Esophagus muscularis mucosa (tissue), 4 donors: ENCODE results near the gene MDM2. TPM values are rescaled to one million over a fixed set of nuclear protein-coding genes. Genes with fewer than 3 reads are reported as not detected.
"Not testable (repeated sequence)": the region's sequence is repeated elsewhere in the genome, so short reads cannot be mapped to it uniquely, and the experiment has no call there.

ENCODE experiments used
- DNase-seq: peaks from one replicate; pipeline ENCODE4 v3.0.0-alpha.2; 2017; ENCODE audit errors: extremely low spot score
- H3K27ac ChIP-seq, 4 donors: fragments of 200-600 bp; sonication (generic); replicated peaks in 1 of 4; 1 replicate in 3 of 4; 2 replicates in 1 of 4; pipeline ENCODE4 v1.5.1; 2016 to 2019; ENCODE audit warnings: mild to moderate bottlenecking in 1 of 4
- H3K27me3 ChIP-seq, 4 donors: fragments of 200-600 bp; sonication (generic); one replicate each; pipeline versions ENCODE4 v1.5.1 to v1.6.0; 2016 to 2019
- H3K36me3 ChIP-seq, 4 donors: fragments of 200-600 bp; sonication (generic); one replicate each; pipeline ENCODE4 v1.5.1; 2016 to 2019
- H3K4me1 ChIP-seq, 4 donors: fragments of 200-600 bp; sonication (generic); one replicate each; pipeline ENCODE4 v1.5.1; 2016 to 2019
- H3K4me3 ChIP-seq, 4 donors: fragments of 200-600 bp; sonication (generic); 1 replicate in 2 of 4; 2 replicates in 2 of 4; pipeline ENCODE4 v1.5.1; 2016 to 2019; ENCODE audit warnings: mild to moderate bottlenecking in 4 of 4, moderate library complexity in 1 of 4
- H3K9me3 ChIP-seq, 4 donors: fragments of 200-600 bp; sonication (generic); 1 replicate in 3 of 4; 2 replicates in 1 of 4; pipeline ENCODE4 v1.5.1; 2016 to 2019
- CTCF ChIP-seq, 3 experiments: fragments of 200-600 bp in 2 of 3; fragments of 450-650 bp in 1 of 3; sonication (generic) in 2 of 3; IDR thresholded peaks; one replicate each; pipeline ENCODE4 v1.5.1; 2017 to 2019; ENCODE audit warnings: antibody characterized with exemption in 3 of 3, mild to moderate bottlenecking in 2 of 3, moderate library complexity in 1 of 3
- EP300 ChIP-seq: sonication (generic); formaldehyde crosslinking; IDR thresholded peaks from one replicate; pipeline ENCODE4 v1.6.1; 2017; ENCODE audit warnings: antibody characterized with exemption
- POLR2A ChIP-seq: fragments of 450-650 bp; IDR thresholded peaks from one replicate; pipeline ENCODE4 v1.6.1; 2017; ENCODE audit warnings: antibody characterized with exemption, moderate library complexity, mild to moderate bottlenecking, low read depth
- POLR2AphosphoS5 ChIP-seq, 2 donors: sonication (generic); formaldehyde crosslinking; IDR thresholded peaks; one replicate each; pipeline ENCODE4 v1.6.1; 2017; ENCODE audit warnings: antibody characterized with exemption in 2 of 2
- WGBS: methylation state at CpG from one replicate; pipeline ENCODE4 v1.1.5; 2018; 5-methylcytosine and 5-hydroxymethylcytosine counted together
- intact Hi-C: fragments of 100-400 bp; cut with DNase I; formaldehyde crosslinking; loops from one replicate; pipeline ENCODE4 v1.15.1; 2023
- total RNA-seq, 4 donors: library from RNA; depleted of rRNA; stranded (reverse); fragments of >200 nt; gene quantifications; one replicate each; pipeline versions ENCODE4 v1.1.0 to v1.2.1, GENCODE V29; 2016

MDM2 gene
- total RNA-seq, 4 donors from 2014 or later = 33.3 to 47.2 (median 40.0) TPM

GRCh38 chr12:68804657-68805591, 3.1 kb upstream of the MDM2 start:
- Histone ChIP-seq H3K27me3 (no peaks in the 10 kb centered on the region), H3K9me3 (no peaks in the 10 kb centered on the region), H3K4me3 (no peak overlapping the region), H3K36me3 (peaks cover 0 to 5% (median 3%) of the 10 kb centered on the region in 4 donors), H3K27ac (no peak overlapping the region), H3K4me1 (peaks cover 8 to 13% (median 10%) of the 10 kb centered on the region in 4 donors)
- WGBS = 79% methylated on average over 29 of the region's 32 CpGs
- no peak for TF ChIP-seq CTCF (IDR thresholded peaks at IDR 0.05)
- TF ChIP-seq POLR2A = no peak
- no peak for DNase-seq
- intact Hi-C loops = loop anchor here (5.0 kb wide), 1 partner anchor 58 kb away; the partner anchor contains the start of gene SLC35E3

- no peak for TF ChIP-seq POLR2A
- no peak for TF ChIP-seq CTCF (IDR thresholded peaks at IDR 0.05)
- TF ChIP-seq EP300 = no peak
- no peak for TF ChIP-seq POLR2AphosphoS5 (IDR thresholded peaks at IDR 0.05)
- Histone ChIP-seq H3K4me1 (peaks cover 9 to 21% (median 17%) of the 10 kb centered on the region in 4 donors), H3K9me3 (no peaks in the 10 kb centered on the region), H3K4me3 (no peak overlapping the region), H3K27ac (no peak overlapping the region), H3K27me3 (no peaks in the 10 kb centered on the region), H3K36me3 (peaks cover 0 to 13% (median 10%) of the 10 kb centered on the region in 4 donors)
- 94% methylated on average over 7 of the region's 7 CpGs for WGBS
- no peak for DNase-seq
- intact Hi-C loops = loop anchor here (5.0 kb wide), 1 partner anchor 58 kb away; the partner anchor contains the start of gene SLC35E3
Measured at GRCh38 chr12:68805592-68806120, 2.3 kb upstream of the MDM2 start.

- peak overlapping the region; percentile 96 to 100 (median 98) for H3K27ac ChIP-seq
- TF ChIP-seq EP300 = no peak
- H3K9me3 ChIP-seq = no peaks in the 10 kb centered on the region
- peaks cover 0 to 20% (median 15%) of the 10 kb centered on the region in 4 donors for H3K36me3 ChIP-seq
- H3K4me3 ChIP-seq = peak overlapping the region; percentile 85 to 99 (median 91)
- no peaks in the 10 kb centered on the region for H3K27me3 ChIP-seq
- intact Hi-C loops = loop anchor here (5.0 kb wide), 1 partner anchor 59 kb away; the partner anchor contains the start of gene SLC35E3
- H3K4me1 ChIP-seq = peaks cover 9 to 29% (median 25%) of the 10 kb centered on the region in 4 donors
- no peak for DNase-seq
- 88% methylated on average over 18 of the region's 18 CpGs for WGBS
Measured at GRCh38 chr12:68806488-68807237, 1.3 kb upstream of the MDM2 start.

- H3K9me3 ChIP-seq = not testable (repeated sequence)
- H3K36me3 ChIP-seq = peaks cover 0 to 24% (median 16%) of the 10 kb centered on the region in 4 donors
Measured at GRCh38 chr12:68807274-68807575, 752 bp upstream of the MDM2 start.

GRCh38 chr12:68808388-68809189, 612 bp downstream of the MDM2 start:
- Histone ChIP-seq H3K27me3 (no peaks in the 10 kb centered on the region), H3K27ac (peak overlapping the region; percentile 96 to 100 (median 98)), H3K4me3 (peak overlapping the region; percentile 85 to 99 (median 91)), H3K9me3 (no peaks in the 10 kb centered on the region), H3K36me3 (peaks cover 0 to 37% (median 20%) of the 10 kb centered on the region in 4 donors), H3K4me1 (peaks cover 19 to 46% (median 41%) of the 10 kb centered on the region in 4 donors)
- DNase-seq = peak; percentile 94
- intact Hi-C loops = loop anchor here (5.0 kb wide), 1 partner anchor 61 kb away; the partner anchor contains the start of gene SLC35E3
- under 1% methylated on average over 25 of the region's 61 CpGs for WGBS
- TF ChIP-seq CTCF (IDR thresholded peaks at IDR 0.05) (no peak), POLR2AphosphoS5 (IDR thresholded peaks at IDR 0.05) (peak; percentile 77 to 83), EP300 (no peak), POLR2A (no peak)

More at GRCh38 chr12:68807274-68807575, 752 bp upstream of the MDM2 start:
- DNase-seq, H3K27me3 ChIP-seq: not testable (repeated sequence)
- H3K4me1 ChIP-seq = peaks cover 14 to 32% (median 29%) of the 10 kb centered on the region in 4 donors
- intact Hi-C loops = loop anchor here (5.0 kb wide), 1 partner anchor 60 kb away; the partner anchor contains the start of gene SLC35E3
- peak overlapping the region; percentile 96 to 100 (median 98) for H3K27ac ChIP-seq
- 18% methylated on average over 9 of the region's 10 CpGs for WGBS
- peak overlapping the region; percentile 85 to 99 (median 91) for H3K4me3 ChIP-seq
